Large intestine (tissue), 12 donors: ENCODE results near the gene RASSF9. TPM values are rescaled to one million over a fixed set of nuclear protein-coding genes. Genes with fewer than 3 reads are reported as not detected.
A peak's percentile ranks its signal among the peaks of the same experiment; 100 is the strongest.

Source experiments
- DNase-seq, 2 donors: peaks; one replicate each; pipeline versions ENCODE4 v3.0.0 to v3.0.0-alpha.2; 2013
- H3K27ac ChIP-seq: one replicate; pipeline ENCODE4 v1.5.1; 2013; ENCODE audit warnings: low read length
- H3K27me3 ChIP-seq: 2 replicates; pipeline ENCODE4 v1.6.1; 2013; ENCODE audit warnings: low read length; ENCODE audit not compliant: control insufficient read depth, insufficient read depth
- H3K36me3 ChIP-seq: 2 replicates; pipeline ENCODE4 v1.6.1; 2013; ENCODE audit warnings: low read length; ENCODE audit not compliant: control insufficient read depth, insufficient read depth
- H3K4me1 ChIP-seq: one replicate; pipeline ENCODE4 v1.6.1; 2013; ENCODE audit warnings: low read length; ENCODE audit not compliant: control insufficient read depth, insufficient read depth
- H3K4me3 ChIP-seq: one replicate; pipeline ENCODE4 v1.5.1; 2013; ENCODE audit warnings: low read length
- H3K9me3 ChIP-seq: one replicate; pipeline ENCODE4 v1.6.1; 2013; ENCODE audit warnings: mild to moderate bottlenecking, low read depth, low read length, moderate library complexity; ENCODE audit not compliant: control insufficient read depth
- WGBS: methylation state at CpG from one replicate; pipeline ENCODE4 v1.1.5; 2013; ENCODE audit warnings: low lambda C conversion rate; ENCODE audit not compliant: insufficient coverage; 5-methylcytosine and 5-hydroxymethylcytosine counted together
- long read RNA-seq, 11 donors: transcript quantifications; one replicate each; lab custom pipeline, GENCODE V29; 2026
- polyA plus RNA-seq: library from polyadenylated mRNA; unstranded; fragments of 120-200 nt; gene quantifications from one replicate; pipeline ENCODE4 v1.2.1, GENCODE V29; 2013

Gene RASSF9
- polyA plus RNA-seq = 2.4 TPM
- long read RNA-seq, donor 1 = 0 reads
- long read RNA-seq, donor 2, full-length matches to known transcripts = 1 of 1 reads
- long read RNA-seq, donor 2, partial matches to known transcripts = 0 of 1 reads
- long read RNA-seq, donor 2, other reads (novel, unspliced or antisense) = 0 of 1 reads
- long read RNA-seq, donor 3 = 0 reads
- long read RNA-seq, donor 4 = 0 reads
- long read RNA-seq, donor 5, full-length matches to known transcripts = 2 of 132 reads
- long read RNA-seq, donor 5, partial matches to known transcripts = 48 of 132 reads
- long read RNA-seq, donor 5, other reads (novel, unspliced or antisense) = 82 of 132 reads
- long read RNA-seq, donor 6, full-length matches to known transcripts = 1 of 1 reads
- long read RNA-seq, donor 6, partial matches to known transcripts = 0 of 1 reads
- long read RNA-seq, donor 6, other reads (novel, unspliced or antisense) = 0 of 1 reads
- long read RNA-seq, donor 7, full-length matches to known transcripts = 3 of 3 reads
- long read RNA-seq, donor 7, partial matches to known transcripts = 0 of 3 reads
- long read RNA-seq, donor 7, other reads (novel, unspliced or antisense) = 0 of 3 reads
- long read RNA-seq, donor 8, full-length matches to known transcripts = 2 of 1,151 reads
- long read RNA-seq, donor 8, partial matches to known transcripts = 1,141 of 1,151 reads
- long read RNA-seq, donor 8, other reads (novel, unspliced or antisense) = 8 of 1,151 reads
- long read RNA-seq, donor 9, full-length matches to known transcripts = 1 of 1,460 reads
- long read RNA-seq, donor 9, partial matches to known transcripts = 1,443 of 1,460 reads
- long read RNA-seq, donor 9, other reads (novel, unspliced or antisense) = 16 of 1,460 reads
- long read RNA-seq, donor 10, full-length matches to known transcripts = 1 of 154 reads
- long read RNA-seq, donor 10, partial matches to known transcripts = 153 of 154 reads
- long read RNA-seq, donor 10, other reads (novel, unspliced or antisense) = 0 of 154 reads
- long read RNA-seq, donor 11, full-length matches to known transcripts = 1 of 1,430 reads
- long read RNA-seq, donor 11, partial matches to known transcripts = 1,419 of 1,430 reads
- long read RNA-seq, donor 11, other reads (novel, unspliced or antisense) = 10 of 1,430 reads

GRCh38 chr12:85836197-85837090, at the start of gene RASSF9:
TSS of gene RASSF9 (minus strand) at chr12:85836409. CDS start at chr12:85836201, 208 bp downstream.
- H3K4me1 ChIP-seq = peaks cover 9% of the 10 kb centered on the region
- WGBS = 0% methylated on average over 4 of the region's 15 CpGs

GRCh38 chr12:85883763-85884162, 47.6 kb upstream of the RASSF9 start:
- no peak overlapping the region for H3K4me3 ChIP-seq
- H3K27ac ChIP-seq = no peak overlapping the region
- H3K4me1 ChIP-seq = no peaks in the 10 kb centered on the region
- no peaks in the 10 kb centered on the region for H3K36me3 ChIP-seq
- DNase-seq = no peak
- no peaks in the 10 kb centered on the region for H3K27me3 ChIP-seq
- no peaks in the 10 kb centered on the region for H3K9me3 ChIP-seq

More at GRCh38 chr12:85836197-85837090, at the start of gene RASSF9:
- peak; percentile 85 to 96 for DNase-seq
- H3K27me3 ChIP-seq = no peaks in the 10 kb centered on the region
- no peaks in the 10 kb centered on the region for H3K36me3 ChIP-seq
- peak within 1 kb of the TSS; percentile 13 for H3K4me3 ChIP-seq
- H3K27ac ChIP-seq = peak within 1 kb of the TSS; percentile 78
- no peaks in the 10 kb centered on the region for H3K9me3 ChIP-seq

- WGBS = no CpG with 5 or more reads among the region's 3 CpGs
- H3K9me3 ChIP-seq = no peaks in the 10 kb centered on the region
- H3K36me3 ChIP-seq = no peaks in the 10 kb centered on the region
- no peak overlapping the region for H3K4me3 ChIP-seq
- H3K4me1 ChIP-seq = no peaks in the 10 kb centered on the region
- DNase-seq = no peak
- peaks cover 3% of the 10 kb centered on the region for H3K27me3 ChIP-seq
- H3K27ac ChIP-seq = no peak overlapping the region
Observed at GRCh38 chr12:85877459-85877858, 41.2 kb upstream of the RASSF9 start.

GRCh38 chr12:85874031-85874461, 37.8 kb upstream of the RASSF9 start, which contains the start of gene NTS:
TSS of gene NTS (plus strand) at chr12:85874295. CDS start at chr12:85874404, 109 bp downstream.
- peaks cover 3% of the 10 kb centered on the region for H3K27me3 ChIP-seq
- H3K9me3 ChIP-seq = no peaks in the 10 kb centered on the region
- WGBS = no CpG with 5 or more reads among the region's 3 CpGs
- H3K36me3 ChIP-seq = no peaks in the 10 kb centered on the region
- peak in 1 of 2 donors; percentile 9 for DNase-seq
- H3K4me3 ChIP-seq = no peak within 1 kb of the TSS
- H3K27ac ChIP-seq = no peak within 1 kb of the TSS
- H3K4me1 ChIP-seq = no peaks in the 10 kb centered on the region

- peak; percentile 28 to 42 for DNase-seq
- WGBS = 40% methylated on average over 2 of the region's 3 CpGs
- Histone ChIP-seq H3K27ac (no peak overlapping the region), H3K4me1 (no peaks in the 10 kb centered on the region), H3K27me3 (peaks cover 3% of the 10 kb centered on the region), H3K9me3 (no peaks in the 10 kb centered on the region), H3K36me3 (no peaks in the 10 kb centered on the region), H3K4me3 (no peak overlapping the region)
Observed at GRCh38 chr12:85872497-85873091, 36.4 kb upstream of the RASSF9 start.

GRCh38 chr12:85866986-85867776, 31.0 kb upstream of the RASSF9 start:
- Histone ChIP-seq H3K27ac (no peak overlapping the region), H3K4me3 (no peak overlapping the region), H3K9me3 (no peaks in the 10 kb centered on the region), H3K4me1 (no peaks in the 10 kb centered on the region), H3K36me3 (no peaks in the 10 kb centered on the region), H3K27me3 (no peaks in the 10 kb centered on the region)
- 33% methylated on average over 3 of the region's 5 CpGs for WGBS
- peak; percentile 29 to 58 for DNase-seq

- no peaks in the 10 kb centered on the region for H3K9me3 ChIP-seq
- no peak overlapping the region for H3K27ac ChIP-seq
- no peaks in the 10 kb centered on the region for H3K4me1 ChIP-seq
- no peaks in the 10 kb centered on the region for H3K36me3 ChIP-seq
- H3K27me3 ChIP-seq = no peaks in the 10 kb centered on the region
- no CpG with 5 or more reads among the region's 6 CpGs for WGBS
- DNase-seq = no peak
- no peak overlapping the region for H3K4me3 ChIP-seq
Observed at GRCh38 chr12:85865890-85866289, 29.7 kb upstream of the RASSF9 start.

GRCh38 chr12:85856966-85857365, 20.8 kb upstream of the RASSF9 start:
- WGBS = no CpG with 5 or more reads among the region's 3 CpGs
- H3K27me3 ChIP-seq = no peaks in the 10 kb centered on the region
- H3K4me1 ChIP-seq = no peaks in the 10 kb centered on the region
- no peak for DNase-seq
- no peaks in the 10 kb centered on the region for H3K9me3 ChIP-seq
- H3K36me3 ChIP-seq = no peaks in the 10 kb centered on the region
- no peak overlapping the region for H3K27ac ChIP-seq
- H3K4me3 ChIP-seq = no peak overlapping the region

- Histone ChIP-seq H3K4me3 (no peak overlapping the region), H3K36me3 (no peaks in the 10 kb centered on the region), H3K27ac (no peak overlapping the region), H3K27me3 (no peaks in the 10 kb centered on the region), H3K4me1 (no peaks in the 10 kb centered on the region), H3K9me3 (no peaks in the 10 kb centered on the region)
- no peak for DNase-seq
- no CpG with 5 or more reads among the region's 6 CpGs for WGBS
Observed at GRCh38 chr12:85855305-85855704, 19.1 kb upstream of the RASSF9 start.
